Peyer's patch (tissue), 4 donors: ENCODE measurements around the gene ABCD1.

ENCODE experiments used
- POLR2A ChIP-seq, 2 donors: fragments of 450-650 bp; IDR thresholded peaks; one replicate each; pipeline ENCODE4 v1.5.1; 2017; ENCODE audit warnings: antibody characterized with exemption in 2 of 2, mild to moderate bottlenecking in 2 of 2, moderate library complexity in 2 of 2
- TF ChIP-seq, protein P1 (sequence below), 6 experiments: fragments of 450-650 bp in 4 of 6; fragments of 200-600 bp in 2 of 6; sonication (generic) in 1 of 6; IDR thresholded peaks; one replicate each; pipeline ENCODE4 v1.5.1; 2017 to 2019; ENCODE audit warnings: antibody characterized with exemption in 6 of 6, mild to moderate bottlenecking in 3 of 6, moderate library complexity in 1 of 6

DNA sequence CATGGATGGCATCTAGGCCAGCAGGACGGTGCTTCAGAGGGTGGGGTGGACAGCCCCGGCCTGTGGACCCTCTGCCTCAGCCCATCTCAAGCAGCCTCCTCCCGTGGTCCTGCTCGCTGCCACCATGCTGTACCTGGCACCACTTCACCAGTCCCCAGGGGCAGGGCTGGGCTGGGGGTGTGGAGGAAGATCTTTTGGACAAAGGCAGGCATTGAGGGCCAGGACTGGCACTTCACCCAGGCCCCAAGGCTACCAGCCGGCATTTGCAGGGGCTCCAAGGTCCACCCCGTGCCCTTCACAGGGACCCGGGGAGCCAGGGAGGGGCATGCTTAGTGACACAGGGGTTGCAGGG is 40.1 kb downstream of the ABCD1 start:
- TF ChIP-seq, protein P1, sequence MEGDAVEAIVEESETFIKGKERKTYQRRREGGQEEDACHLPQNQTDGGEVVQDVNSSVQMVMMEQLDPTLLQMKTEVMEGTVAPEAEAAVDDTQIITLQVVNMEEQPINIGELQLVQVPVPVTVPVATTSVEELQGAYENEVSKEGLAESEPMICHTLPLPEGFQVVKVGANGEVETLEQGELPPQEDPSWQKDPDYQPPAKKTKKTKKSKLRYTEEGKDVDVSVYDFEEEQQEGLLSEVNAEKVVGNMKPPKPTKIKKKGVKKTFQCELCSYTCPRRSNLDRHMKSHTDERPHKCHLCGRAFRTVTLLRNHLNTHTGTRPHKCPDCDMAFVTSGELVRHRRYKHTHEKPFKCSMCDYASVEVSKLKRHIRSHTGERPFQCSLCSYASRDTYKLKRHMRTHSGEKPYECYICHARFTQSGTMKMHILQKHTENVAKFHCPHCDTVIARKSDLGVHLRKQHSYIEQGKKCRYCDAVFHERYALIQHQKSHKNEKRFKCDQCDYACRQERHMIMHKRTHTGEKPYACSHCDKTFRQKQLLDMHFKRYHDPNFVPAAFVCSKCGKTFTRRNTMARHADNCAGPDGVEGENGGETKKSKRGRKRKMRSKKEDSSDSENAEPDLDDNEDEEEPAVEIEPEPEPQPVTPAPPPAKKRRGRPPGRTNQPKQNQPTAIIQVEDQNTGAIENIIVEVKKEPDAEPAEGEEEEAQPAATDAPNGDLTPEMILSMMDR (IDR thresholded peaks at IDR 0.05), result no peak
- TF ChIP-seq POLR2A (IDR thresholded peaks at IDR 0.05), result no peak
